GM18870 (cell line): Measurements from ENCODE around the gene PCBP1.
"Not testable (repeated sequence)": the region's sequence is repeated elsewhere in the genome, so short reads cannot be mapped to it uniquely, and the experiment has no call there.

ENCODE experiments used
- ATAC-seq: cut with Tn5 transposase; IDR thresholded peaks from one replicate; pipeline ENCODE4 v1.9.1; 2021; ENCODE audit warnings: moderate library complexity; ENCODE audit not compliant: unreplicated experiment

The PCBP1 gene

GRCh38 chr2:70095720-70096670 is 8.7 kb downstream of the PCBP1 start:
- ATAC-seq, result no peak

DNA sequence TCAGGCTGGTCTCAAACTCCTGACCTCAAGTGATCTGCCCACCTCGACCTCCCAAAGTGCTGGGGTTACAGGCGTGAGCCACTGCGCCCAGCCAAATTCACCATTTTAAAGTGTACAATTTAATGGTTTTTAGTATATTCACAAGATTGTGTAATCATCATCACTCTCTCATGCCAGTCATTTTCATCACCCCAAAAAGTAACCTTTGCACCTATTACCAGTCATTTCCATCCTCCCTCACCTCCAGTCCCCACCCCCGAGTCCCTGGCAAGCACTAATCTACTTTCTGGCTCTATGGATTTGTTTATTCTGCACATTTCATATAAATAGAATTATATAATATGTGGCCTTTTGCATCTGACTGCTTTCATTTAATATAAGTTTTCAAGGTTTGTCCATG is 10.8 kb downstream of the PCBP1 start:
- no peak for ATAC-seq

DNA sequence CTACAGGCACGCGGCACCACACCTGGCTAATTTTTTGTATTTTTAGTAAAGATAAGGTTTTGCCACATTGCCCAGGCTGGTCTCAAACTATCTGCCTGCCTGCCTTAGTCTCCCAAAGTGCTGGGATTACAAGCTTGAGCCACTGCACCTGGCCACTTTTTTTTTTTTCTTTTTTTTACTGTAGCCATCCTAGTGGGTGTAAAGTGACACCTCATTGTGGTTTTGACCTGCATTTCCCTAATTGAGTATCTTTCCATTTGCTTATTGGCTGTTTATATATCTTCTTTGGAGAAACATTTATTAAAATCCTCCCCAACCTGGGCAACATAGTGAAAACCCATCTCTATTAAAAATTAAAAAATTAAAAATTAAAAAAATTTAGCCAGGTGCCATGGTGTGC is 12.0 kb downstream of the PCBP1 start:
- no peak for ATAC-seq

GRCh38 chr2:70101174-70101573 is 13.9 kb downstream of the PCBP1 start:
- no peak for ATAC-seq

- not testable (repeated sequence) for ATAC-seq
These were observed 14.4 kb downstream of the PCBP1 start for GRCh38 chr2:70101686-70102085.

DNA sequence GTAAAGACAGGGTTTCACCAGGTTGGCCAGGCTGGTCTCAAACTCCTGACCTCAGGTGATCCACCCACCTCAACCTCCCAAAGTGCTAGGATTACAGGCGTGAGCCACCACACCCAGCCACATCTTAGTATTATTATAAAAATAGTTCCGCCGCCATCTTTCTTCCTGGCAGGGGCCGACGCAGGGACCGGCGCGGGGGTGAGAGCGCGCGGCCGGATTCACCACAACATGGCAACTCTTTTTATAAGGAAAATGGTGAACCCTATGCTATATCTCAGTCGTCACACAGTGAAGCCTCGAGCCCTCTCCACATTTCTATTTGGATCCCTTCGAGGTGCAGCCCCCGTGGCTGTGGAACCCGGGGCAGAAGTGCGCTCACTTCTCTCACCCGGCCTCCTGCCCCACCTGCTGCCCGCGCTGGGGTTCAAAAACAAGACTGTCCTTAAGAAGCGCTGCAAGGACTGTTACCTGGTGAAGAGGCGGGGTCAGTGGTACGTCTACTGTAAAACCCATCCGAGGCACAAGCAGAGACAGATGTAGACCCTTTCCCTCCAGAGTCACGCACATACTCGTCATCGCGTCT is 15.1 kb downstream of the PCBP1 start:
- not testable (repeated sequence) for ATAC-seq

DNA sequence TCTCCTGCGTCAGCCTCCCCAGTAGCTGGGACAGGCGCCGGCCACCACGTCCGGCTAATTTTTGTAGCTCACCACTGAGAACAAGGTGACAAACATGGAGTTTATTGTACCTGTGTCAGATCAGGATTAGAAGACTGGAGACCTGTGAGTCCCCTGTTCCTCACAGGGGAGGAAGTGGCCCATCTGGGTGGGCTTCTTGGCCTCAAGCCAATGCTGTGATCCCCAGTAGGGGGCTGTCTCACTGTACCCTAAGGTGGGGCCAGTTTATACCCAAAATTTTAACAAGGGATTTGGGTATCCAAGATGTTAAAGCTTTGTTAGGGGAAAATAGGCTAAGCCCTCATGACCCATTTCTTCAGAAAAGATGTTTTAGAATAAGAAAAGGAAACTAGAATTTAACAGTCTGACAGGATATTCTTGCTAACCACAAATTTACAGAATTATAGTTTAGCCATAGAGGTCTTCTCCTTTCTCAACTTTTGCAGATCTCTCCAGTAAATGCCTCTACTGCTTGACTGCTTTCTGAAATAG is 16.3 kb downstream of the PCBP1 start:
- ATAC-seq, result no peak

DNA sequence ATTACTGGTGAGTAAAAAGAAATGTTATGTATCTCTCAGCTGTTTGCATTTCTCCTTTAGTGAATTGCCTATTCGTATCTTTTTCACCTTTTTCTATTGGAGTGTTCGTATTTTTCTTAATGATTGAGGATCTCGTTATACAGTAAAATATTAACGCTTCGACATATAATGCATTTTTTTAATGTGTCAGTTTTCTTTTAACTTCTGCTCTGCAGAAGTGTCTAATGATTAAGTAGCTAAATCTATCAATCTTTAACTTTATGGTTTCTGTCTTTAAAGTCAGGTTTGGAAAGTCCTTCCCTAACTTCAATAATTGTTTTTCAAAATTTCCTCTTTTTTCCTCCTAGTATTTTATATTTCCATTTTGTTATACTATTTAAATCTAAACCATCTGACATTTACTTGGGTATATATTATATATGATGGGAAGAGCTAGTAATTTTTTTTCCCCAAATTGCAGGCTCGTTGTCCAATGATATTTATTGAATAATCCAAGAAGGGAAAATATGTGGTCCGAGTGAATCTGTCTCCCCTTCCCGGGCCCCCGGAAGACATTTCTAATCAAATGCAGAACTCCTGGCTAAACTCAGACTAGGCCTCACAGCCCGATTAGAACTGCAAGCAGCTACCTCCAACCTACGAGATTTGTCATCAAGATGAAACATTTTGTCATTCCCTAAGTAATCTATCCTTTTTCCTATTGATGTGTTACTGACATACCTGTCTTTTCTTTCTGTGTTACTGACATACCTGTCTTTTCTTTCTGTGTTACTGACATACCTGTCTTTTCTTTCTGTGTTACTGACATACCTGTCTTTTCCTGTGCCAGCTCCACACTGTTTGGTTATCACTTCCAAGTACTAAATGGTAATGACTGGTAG is 17.2 kb downstream of the PCBP1 start:
- no peak for ATAC-seq

DNA sequence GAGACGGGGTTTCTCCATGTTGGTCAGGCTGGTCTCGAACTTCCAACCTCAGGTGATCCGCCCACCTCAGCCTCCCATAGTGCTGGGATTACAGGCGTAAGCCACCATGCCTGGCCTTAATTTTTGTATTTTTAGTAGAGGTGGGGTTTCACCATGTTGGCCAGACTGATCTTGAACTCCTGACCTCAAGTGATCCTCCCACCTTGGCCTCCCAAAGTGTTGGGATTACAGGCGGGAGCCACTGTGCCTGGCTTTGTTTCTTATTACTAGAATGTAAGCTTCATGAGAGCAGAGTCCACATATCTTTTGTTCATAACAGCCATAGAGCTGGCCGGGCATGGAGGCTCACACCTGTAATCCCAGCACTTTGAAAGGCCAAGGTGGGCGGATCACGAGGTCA is 18.9 kb downstream of the PCBP1 start:
- not testable (repeated sequence) for ATAC-seq

DNA sequence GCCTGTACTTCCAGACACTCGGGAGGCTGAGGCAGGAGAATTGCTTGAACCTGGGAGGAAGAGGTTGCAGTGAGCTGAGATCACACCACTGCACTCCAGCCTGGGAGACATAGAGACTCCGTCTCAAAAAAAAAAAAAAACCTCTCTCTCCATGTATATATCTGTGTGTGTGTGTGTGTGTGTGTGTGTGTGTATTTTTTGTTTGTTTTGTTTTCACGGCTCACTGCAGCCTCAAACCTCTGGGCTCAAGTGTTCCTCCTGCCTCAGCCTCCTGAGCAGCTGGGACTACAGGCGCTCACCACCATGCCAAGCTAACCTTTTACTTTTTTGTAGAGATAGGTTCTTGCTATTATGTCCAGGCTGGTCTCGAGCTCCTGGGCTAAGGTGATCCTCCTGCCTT is 23.1 kb downstream of the PCBP1 start:
- not testable (repeated sequence) for ATAC-seq

DNA sequence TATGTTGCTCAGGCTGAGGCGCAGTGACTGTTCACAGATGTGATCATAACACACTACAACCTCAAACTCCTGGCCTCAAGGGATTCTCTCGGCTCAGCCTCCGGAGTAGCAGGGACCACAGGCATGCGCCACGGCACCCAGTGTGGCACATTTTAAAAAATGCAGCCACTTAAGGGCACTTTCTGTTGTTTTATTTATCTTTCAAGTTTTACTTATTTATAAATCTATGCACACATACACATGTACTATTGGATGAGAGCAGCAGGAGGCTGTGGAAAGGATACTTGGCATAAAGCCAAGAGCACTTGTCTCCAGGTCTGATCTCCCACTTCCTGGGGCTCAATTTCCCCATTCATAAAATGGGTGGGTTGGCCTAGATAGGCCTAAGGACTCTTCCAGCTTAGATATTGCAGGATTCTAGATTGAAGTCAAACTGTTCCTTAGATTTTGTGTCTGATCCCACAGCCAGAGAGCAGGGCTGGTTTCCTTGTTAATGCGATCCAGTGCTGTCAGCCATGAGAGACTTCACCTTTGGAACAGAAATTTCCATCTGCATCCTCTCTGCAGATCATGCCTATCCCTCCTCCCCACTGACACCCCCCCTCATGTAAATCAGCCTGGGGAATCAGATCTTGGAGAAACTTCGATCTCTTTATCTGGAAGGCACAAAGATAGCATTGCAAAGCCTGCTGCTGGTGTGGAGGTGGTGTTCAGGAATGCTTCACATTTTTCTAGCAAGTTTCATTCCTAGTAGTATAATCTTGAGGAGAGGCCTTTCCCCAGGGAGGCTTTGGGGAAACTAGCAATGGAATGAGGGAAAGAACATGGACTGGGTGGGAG is 24.7 kb downstream of the PCBP1 start:
- no peak for ATAC-seq

DNA sequence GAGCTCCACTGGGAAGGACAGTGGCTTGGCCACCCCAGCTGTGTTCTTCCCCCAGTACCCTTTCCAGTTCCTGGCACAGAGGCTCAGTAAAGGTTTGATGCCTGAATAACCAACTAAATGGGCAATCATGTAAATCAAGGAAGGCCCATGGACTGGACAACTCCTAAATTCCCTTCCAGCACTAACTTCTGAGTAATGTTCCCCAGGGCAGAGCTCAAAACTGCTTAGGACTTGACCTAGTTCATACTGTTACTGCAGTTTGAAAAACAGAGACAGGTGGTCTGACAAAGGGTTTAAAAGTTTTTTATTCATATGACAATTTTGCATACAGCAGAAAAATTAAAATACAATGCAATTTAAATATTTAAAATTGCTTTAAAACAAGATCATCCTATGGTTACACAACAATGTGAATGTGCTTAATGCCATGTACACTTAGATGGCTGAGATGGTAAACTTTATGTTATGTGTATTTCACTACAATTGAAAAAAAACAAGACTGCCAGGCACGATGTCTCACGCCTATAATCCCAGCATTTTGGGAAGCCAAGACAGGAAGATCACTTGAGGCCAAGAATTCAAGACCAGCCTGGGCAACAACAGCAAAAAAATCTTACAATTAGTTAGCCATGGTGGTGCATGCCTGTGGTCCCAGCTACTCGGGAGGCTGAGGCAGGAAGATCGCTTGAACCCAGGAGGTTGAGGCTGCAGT is 26.2 kb downstream of the PCBP1 start:
- ATAC-seq, result no peak

GRCh38 chr2:70115646-70116442 is 28.6 kb downstream of the PCBP1 start:
- ATAC-seq, result peak; percentile 48

DNA sequence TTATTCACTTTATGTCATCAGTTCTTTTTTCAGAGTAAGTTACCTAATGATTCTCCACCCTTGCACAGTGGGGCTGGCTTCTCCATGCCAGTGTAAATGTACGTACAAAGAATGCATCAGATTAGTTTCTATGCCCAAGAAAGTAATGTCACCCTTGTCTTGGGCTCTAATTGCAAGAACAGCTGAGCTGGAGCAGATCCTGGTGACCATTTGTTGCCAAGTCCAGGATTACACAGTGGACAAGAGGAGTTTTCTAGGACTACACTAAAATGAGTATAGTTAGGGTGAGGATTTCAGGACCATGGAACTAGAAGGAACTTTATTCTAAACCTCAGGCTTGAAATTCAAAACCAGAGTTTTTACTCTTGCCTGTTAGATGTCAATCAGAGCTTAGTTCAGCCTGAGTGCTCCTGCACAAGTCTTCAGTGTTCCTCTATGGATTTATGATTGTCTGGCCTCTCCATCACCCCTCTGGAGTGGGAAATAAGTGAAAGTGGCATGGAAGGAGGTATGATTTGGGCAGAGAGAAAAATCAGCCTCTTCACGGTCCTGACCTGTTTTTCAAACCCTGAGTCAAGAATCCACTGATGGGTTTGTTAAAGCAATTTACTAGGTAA is 29.8 kb downstream of the PCBP1 start:
- no peak for ATAC-seq

GRCh38 chr2:70118798-70119454 is 31.6 kb downstream of the PCBP1 start:
- no peak for ATAC-seq

DNA sequence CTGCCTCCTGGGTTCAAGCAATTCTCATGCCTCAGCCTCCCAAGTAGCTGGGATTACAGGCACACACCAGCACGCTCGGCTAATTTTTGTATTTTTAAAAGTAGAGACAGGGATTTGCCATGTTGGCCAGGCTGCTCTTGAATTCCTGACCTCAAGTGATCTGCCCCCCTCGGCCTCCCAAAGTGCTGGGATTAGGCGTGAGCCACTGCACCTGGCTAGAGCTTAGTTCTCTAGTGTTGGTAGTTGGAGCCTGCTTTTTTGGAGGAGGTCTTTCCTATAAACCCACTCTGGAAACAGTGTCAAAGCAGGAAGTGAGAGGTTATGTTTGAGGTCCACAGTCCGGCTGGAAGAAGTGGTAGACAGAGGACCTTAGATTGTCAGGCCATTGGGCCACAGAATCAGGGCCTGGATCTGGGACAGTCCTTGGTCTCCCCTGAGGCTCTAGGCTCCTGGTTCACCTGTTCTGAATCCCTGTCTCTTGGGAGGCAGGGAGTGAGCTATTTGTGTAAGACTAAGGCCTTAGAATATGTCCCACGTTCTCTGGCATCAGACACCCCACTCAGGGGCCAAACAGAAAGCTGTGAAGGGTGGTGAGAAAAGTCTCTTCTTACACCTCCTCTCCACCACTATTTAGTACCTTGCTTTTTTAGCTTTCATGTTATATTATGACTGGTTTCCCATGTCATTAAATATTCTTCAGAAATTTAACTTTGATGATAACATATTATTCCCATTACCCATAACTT is 34.5 kb downstream of the PCBP1 start:
- no peak for ATAC-seq

DNA sequence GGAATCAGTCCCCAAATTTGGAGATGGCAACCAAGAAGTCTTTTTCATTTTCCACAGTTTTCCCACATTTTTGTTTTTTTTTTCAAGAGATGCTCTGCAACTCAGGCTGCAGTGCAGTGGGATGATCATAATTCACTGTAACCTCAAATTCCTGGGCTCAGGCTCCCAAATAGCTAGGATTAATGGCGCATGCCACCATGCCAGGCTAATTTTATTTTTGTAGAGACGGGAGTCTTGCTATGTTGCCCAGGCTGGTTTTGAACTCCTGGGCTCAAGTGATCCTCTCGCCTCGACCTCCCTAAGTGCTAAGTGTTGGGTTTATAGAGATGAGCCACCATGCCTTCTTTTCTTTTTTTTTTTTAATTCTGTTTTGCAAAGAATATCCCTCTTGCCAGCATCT is 35.2 kb downstream of the PCBP1 start:
- no peak for ATAC-seq
